Trophoblast cell (in vitro differentiated cells and primary cell): Measurements from ENCODE around the gene LRRC3C.

Experiments
- DNase-seq, 2 donors: peaks; one replicate each; pipeline ENCODE4 v3.0.0-alpha.2; 2016
- H2AFZ ChIP-seq: 2 replicates; pipeline ENCODE4 v1.6.1; 2013; ENCODE audit warnings: low read length, moderate library complexity, mild to moderate bottlenecking; ENCODE audit not compliant: insufficient read depth, poor library complexity
- H2AK5ac ChIP-seq: 2 replicates; pipeline ENCODE4 v1.6.1; 2013; ENCODE audit warnings: mild to moderate bottlenecking, low read length
- H2BK120ac ChIP-seq: 2 replicates; pipeline ENCODE4 v1.6.1; 2013; ENCODE audit warnings: low read length, mild to moderate bottlenecking, moderate library complexity; ENCODE audit not compliant: insufficient read depth, poor library complexity
- H2BK12ac ChIP-seq: 2 replicates; pipeline ENCODE4 v1.6.1; 2013; ENCODE audit warnings: mild to moderate bottlenecking, low read length, moderate library complexity
- H2BK5ac ChIP-seq: 2 replicates; pipeline ENCODE4 v1.6.1; 2013; ENCODE audit warnings: low read length, low read depth, moderate library complexity, mild to moderate bottlenecking; ENCODE audit not compliant: poor library complexity
- H3K14ac ChIP-seq: 2 replicates; pipeline ENCODE4 v1.6.1; 2013; ENCODE audit warnings: mild to moderate bottlenecking, low read length
- H3K18ac ChIP-seq: 2 replicates; pipeline ENCODE4 v1.6.1; 2013; ENCODE audit warnings: mild to moderate bottlenecking, low read length
- H3K23ac ChIP-seq: 2 replicates; pipeline ENCODE4 v1.6.1; 2013; ENCODE audit warnings: low read length
- H3K27ac ChIP-seq: 2 replicates; pipeline ENCODE4 v1.5.1; 2013; ENCODE audit warnings: low read depth, mild to moderate bottlenecking, inconsistent platforms, low read length, moderate library complexity
- H3K27me3 ChIP-seq: 2 replicates; pipeline ENCODE4 v1.6.1; 2013; ENCODE audit warnings: inconsistent platforms, mild to moderate bottlenecking, low read length, moderate library complexity; ENCODE audit not compliant: insufficient read depth
- H3K36me3 ChIP-seq, 2 experiments: 1 replicate in 1 of 2; 2 replicates in 1 of 2; pipeline ENCODE4 v1.6.1; 2013; ENCODE audit warnings: low read length in 2 of 2, mild to moderate bottlenecking in 2 of 2, moderate library complexity in 1 of 2; ENCODE audit not compliant: insufficient read depth in 2 of 2, control insufficient read depth in 1 of 2
- H3K4ac ChIP-seq: 2 replicates; pipeline ENCODE4 v1.6.1; 2013; ENCODE audit warnings: low read depth, mild to moderate bottlenecking, low read length, moderate library complexity
- H3K4me1 ChIP-seq, 2 experiments: 1 replicate in 1 of 2; 2 replicates in 1 of 2; pipeline ENCODE4 v1.6.1; 2013; ENCODE audit warnings: low read length in 2 of 2, mild to moderate bottlenecking in 2 of 2, moderate library complexity in 1 of 2; ENCODE audit not compliant: insufficient read depth in 2 of 2, control insufficient read depth in 1 of 2
- H3K4me2 ChIP-seq: 2 replicates; pipeline ENCODE4 v1.6.1; 2013; ENCODE audit warnings: inconsistent platforms, mild to moderate bottlenecking, low read length, moderate library complexity
- H3K4me3 ChIP-seq: 2 replicates; pipeline ENCODE4 v1.5.1; 2013; ENCODE audit warnings: mild to moderate bottlenecking, low read depth, low read length, inconsistent platforms
- H3K79me1 ChIP-seq: one replicate; pipeline ENCODE4 v1.6.1; 2013; ENCODE audit warnings: low read length
- H3K79me2 ChIP-seq: 2 replicates; pipeline ENCODE4 v1.6.1; 2013; ENCODE audit warnings: low read length, mild to moderate bottlenecking; ENCODE audit not compliant: control insufficient read depth, insufficient read depth, poor library complexity
- H3K9ac ChIP-seq: 2 replicates; pipeline ENCODE4 v1.6.1; 2013; ENCODE audit warnings: mild to moderate bottlenecking, low read length
- H3K9me3 ChIP-seq: 2 replicates; pipeline ENCODE4 v1.6.1; 2013; ENCODE audit warnings: low read depth, mild to moderate bottlenecking, control low read depth, inconsistent platforms, low read length; ENCODE audit not compliant: insufficient read depth
- H4K12ac ChIP-seq: 2 replicates; pipeline ENCODE4 v1.6.1; 2013; ENCODE audit warnings: low read depth, mild to moderate bottlenecking, low read length, moderate library complexity
- H4K8ac ChIP-seq: 2 replicates; pipeline ENCODE4 v1.6.1; 2013; ENCODE audit warnings: low read depth, mild to moderate bottlenecking, low read length, moderate library complexity
- H4K91ac ChIP-seq: one replicate; pipeline ENCODE4 v1.6.1; 2013; ENCODE audit warnings: low read depth, mild to moderate bottlenecking, low read length, moderate library complexity
- WGBS: extraction: QIAGEN DNeasy Blood & Tissue Kit; methylation state at CpG from one replicate; pipeline ENCODE4 v1.1.7; 2013; ENCODE audit warnings: missing lambda C conversion rate; ENCODE audit not compliant: insufficient read length, insufficient coverage; ENCODE audit errors: extremely low coverage; 5-methylcytosine and 5-hydroxymethylcytosine counted together

The LRRC3C gene

DNA sequence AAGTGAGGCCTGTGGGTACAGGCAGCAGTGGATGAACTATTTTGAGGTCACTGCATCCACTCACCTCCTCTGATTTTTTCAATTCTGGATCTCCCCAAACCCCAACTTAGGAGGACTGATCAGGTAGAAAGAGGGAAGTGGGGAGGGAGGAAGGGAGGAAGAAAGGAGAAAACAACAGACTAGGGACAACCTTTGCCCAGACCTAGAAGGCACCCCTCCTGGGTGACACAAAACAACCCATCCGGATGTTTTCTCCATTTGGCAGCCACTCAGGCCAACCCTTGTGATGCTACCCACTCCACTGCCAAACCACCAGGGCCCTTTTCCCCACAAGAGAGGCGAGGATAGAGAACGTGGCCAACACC, 2.9 kb upstream of the LRRC3C start:
- no peak overlapping the region for H4K91ac ChIP-seq
- no peak overlapping the region for H3K4ac ChIP-seq
- no peak overlapping the region for H4K12ac ChIP-seq
- H3K18ac ChIP-seq: peak overlapping the region; percentile 59
- H3K4me3 ChIP-seq: peak overlapping the region; percentile 12
- H3K9me3 ChIP-seq: peaks cover 2% of the 10 kb centered on the region
- peaks cover 33 to 34% of the 10 kb centered on the region in 2 experiments for H3K36me3 ChIP-seq
- peaks cover 25 to 26% of the 10 kb centered on the region in 2 experiments for H3K4me1 ChIP-seq
- H2BK12ac ChIP-seq: no peak overlapping the region
- no peak overlapping the region for H2BK120ac ChIP-seq
- no peaks in the 10 kb centered on the region for H3K27me3 ChIP-seq
- H4K8ac ChIP-seq: no peak overlapping the region
- DNase-seq: no peak
- H3K79me1 ChIP-seq: peaks cover 8% of the 10 kb centered on the region
- H3K27ac ChIP-seq: no peak overlapping the region
- no peak overlapping the region for H2BK5ac ChIP-seq
- peak overlapping the region; percentile 55 for H3K23ac ChIP-seq
- H2AK5ac ChIP-seq: no peak overlapping the region
- no peak overlapping the region for H3K14ac ChIP-seq
- peaks cover 7% of the 10 kb centered on the region for H3K79me2 ChIP-seq
- no CpG with 5 or more reads among the region's 3 CpGs for WGBS
- no peak overlapping the region for H2AFZ ChIP-seq
- H3K9ac ChIP-seq: no peak overlapping the region
- H3K4me2 ChIP-seq: no peak overlapping the region

- no peak for DNase-seq
- no peak overlapping the region for H3K4me3 ChIP-seq
Measured at GRCh38 chr17:39925282-39926134, 2.0 kb upstream of the LRRC3C start.

GRCh38 chr17:39926135-39926587, 1.4 kb upstream of the LRRC3C start:
- Histone ChIP-seq H3K18ac (no peak overlapping the region), H3K4me3 (no peak overlapping the region), H2BK5ac (no peak overlapping the region)

More at GRCh38 chr17:39925282-39926134, 2.0 kb upstream of the LRRC3C start:
- Histone ChIP-seq H3K27ac (no peak overlapping the region), H3K79me1 (peaks cover 8% of the 10 kb centered on the region), H3K9ac (no peak overlapping the region), H2BK5ac (no peak overlapping the region), H4K91ac (no peak overlapping the region), H3K4me2 (no peak overlapping the region), H3K27me3 (no peaks in the 10 kb centered on the region), H2AFZ (no peak overlapping the region), H2BK120ac (no peak overlapping the region), H3K79me2 (peaks cover 7% of the 10 kb centered on the region), H2AK5ac (no peak overlapping the region), H3K4me1 (peaks cover 25 to 26% of the 10 kb centered on the region in 2 experiments), H3K18ac (no peak overlapping the region), H3K36me3 (peaks cover 29 to 30% of the 10 kb centered on the region in 2 experiments), H3K9me3 (peaks cover 2% of the 10 kb centered on the region), H4K12ac (no peak overlapping the region), H3K14ac (no peak overlapping the region), H2BK12ac (no peak overlapping the region), H3K4ac (peak overlapping the region; percentile 12), H4K8ac (no peak overlapping the region), H3K23ac (no peak overlapping the region)
- no CpG with 5 or more reads among the region's 11 CpGs for WGBS

DNA sequence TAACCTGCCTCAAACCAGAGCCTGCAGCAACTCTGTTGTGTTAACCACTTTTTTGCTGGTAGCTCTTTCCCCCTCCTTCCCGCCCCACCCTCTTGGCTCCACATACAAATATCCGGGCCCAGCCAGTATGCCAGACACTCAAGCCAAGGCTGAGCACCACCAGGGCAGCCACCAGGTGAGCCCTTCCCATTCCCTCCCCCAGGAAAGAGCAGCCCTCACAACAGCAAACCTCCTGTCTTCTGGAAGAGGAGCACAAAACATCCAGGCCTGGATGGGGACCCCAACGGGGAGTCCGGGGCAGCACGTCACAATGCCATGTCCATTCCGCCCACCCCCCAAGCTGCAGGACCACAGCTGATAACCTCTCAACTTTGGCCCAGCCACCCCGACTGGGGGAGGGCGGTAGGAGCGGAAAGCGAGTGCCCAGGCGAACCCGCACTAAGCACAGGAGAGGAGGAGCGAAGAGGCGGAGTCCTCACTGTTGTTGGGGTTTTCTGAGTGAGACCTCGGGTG, 888 bp upstream of the LRRC3C start:
- H3K27me3 ChIP-seq: no peaks in the 10 kb centered on the region
- H3K4me3 ChIP-seq: peak overlapping the region; percentile 84
- H2BK5ac ChIP-seq: no peak overlapping the region
- H2AK5ac ChIP-seq: no peak overlapping the region
- H3K27ac ChIP-seq: no peak overlapping the region
- no peak overlapping the region for H3K18ac ChIP-seq
- peaks cover 8% of the 10 kb centered on the region for H3K79me1 ChIP-seq
- no CpG with 5 or more reads among the region's 15 CpGs for WGBS
- no peak overlapping the region for H3K14ac ChIP-seq
- H4K12ac ChIP-seq: peak overlapping the region; percentile 51
- peak in 1 of 2 donors; percentile 42 for DNase-seq
- H3K4me1 ChIP-seq: peaks cover 25 to 26% of the 10 kb centered on the region in 2 experiments
- peak overlapping the region; percentile 51 for H2AFZ ChIP-seq
- H2BK120ac ChIP-seq: peak overlapping the region; percentile 0
- H3K9ac ChIP-seq: peak overlapping the region; percentile 57
- H3K23ac ChIP-seq: no peak overlapping the region
- peak overlapping the region; percentile 91 for H3K4ac ChIP-seq
- H3K4me2 ChIP-seq: peak overlapping the region; percentile 92
- peaks cover 2% of the 10 kb centered on the region for H3K9me3 ChIP-seq
- peaks cover 23% of the 10 kb centered on the region in 2 experiments for H3K36me3 ChIP-seq
- H4K8ac ChIP-seq: peak overlapping the region; percentile 73
- H4K91ac ChIP-seq: peak overlapping the region; percentile 72
- H2BK12ac ChIP-seq: no peak overlapping the region
- H3K79me2 ChIP-seq: peaks cover 7% of the 10 kb centered on the region

More at GRCh38 chr17:39926135-39926587, 1.4 kb upstream of the LRRC3C start:
- no peak overlapping the region for H3K27ac ChIP-seq
- H3K23ac ChIP-seq: no peak overlapping the region
- H3K4ac ChIP-seq: no peak overlapping the region
- H3K27me3 ChIP-seq: no peaks in the 10 kb centered on the region
- no peak overlapping the region for H4K12ac ChIP-seq
- H2AFZ ChIP-seq: no peak overlapping the region
- H2AK5ac ChIP-seq: no peak overlapping the region
- peaks cover 2% of the 10 kb centered on the region for H3K9me3 ChIP-seq
- no peak overlapping the region for H4K91ac ChIP-seq
- H3K79me2 ChIP-seq: peaks cover 7% of the 10 kb centered on the region
- DNase-seq: no peak
- no peak overlapping the region for H2BK120ac ChIP-seq
- peak overlapping the region; percentile 92 for H3K4me2 ChIP-seq
- H3K4me1 ChIP-seq: peaks cover 25 to 26% of the 10 kb centered on the region in 2 experiments
- no peak overlapping the region for H4K8ac ChIP-seq
- H3K79me1 ChIP-seq: peaks cover 8% of the 10 kb centered on the region
- no peak overlapping the region for H3K9ac ChIP-seq
- WGBS: no CpG with 5 or more reads among the region's 4 CpGs
- no peak overlapping the region for H2BK12ac ChIP-seq
- H3K14ac ChIP-seq: no peak overlapping the region
- peaks cover 27 to 28% of the 10 kb centered on the region in 2 experiments for H3K36me3 ChIP-seq
